HCT116 (cell line): ENCODE measurements around the gene GPR180. TPM values are rescaled to one million over a fixed set of nuclear protein-coding genes. Genes with fewer than 3 reads are reported as not detected.

Experiments
- ATAC-seq: fragments of 200-7000 bp; cut with Tn5 transposase; 2 replicates; pipeline ENCODE4 v1.9.1; 2020; ENCODE audit warnings: mild to moderate bottlenecking, moderate library complexity
- BruUV-seq: library from RNA; stranded (reverse); fragments of 400-500 nt; replicated peaks from 2 replicates; lab custom pipeline; 2021; lab: Mats Ljungman, UMichigan
- CTCF ChIA-PET: fragments of 300-600 bp; sonication (Branson Sonifier 250); formaldehyde crosslinking; loops from one replicate; lab custom pipeline; 2021; ENCODE audit warnings: antibody characterized with exemption; lab: Charles Lee
- POLR2A ChIA-PET: fragments of 300-600, 350-600 bp; sonication (Branson Sonifier 250); formaldehyde crosslinking; loops from one replicate; lab custom pipeline; 2021; ENCODE audit warnings: antibody characterized with exemption; lab: Charles Lee
- RAD21 ChIA-PET, 2 experiments: fragments of 300-600 bp; sonication (Branson Sonifier 250); formaldehyde crosslinking; loops; one replicate each; lab custom pipeline; 2023; ENCODE audit warnings: low total read pairs in 2 of 2; ENCODE audit not compliant: uncharacterized antibody in 2 of 2, unreplicated experiment in 2 of 2, low non-redundant PET in 1 of 2; lab: Charles Lee
- DNase-seq: peaks from one replicate; pipeline ENCODE4 v3.0.0-alpha.2; 2010; ENCODE audit warnings: low read depth, low spot score
- H2AFZ ChIP-seq: fragments of 200-600 bp; shearing (Covaris generic), sonication (generic); 2 replicates; pipeline ENCODE4 v1.6.1; 2017; ENCODE audit warnings: low read depth, mixed run types, mixed read lengths, antibody characterized with exemption, low read length; ENCODE audit not compliant: poor library complexity, severe bottlenecking
- H3K27ac ChIP-seq: 2 replicates; pipeline ENCODE4 v1.5.1; 2012; ENCODE audit warnings: low read depth, low read length
- H3K27me3 ChIP-seq: fragments of 200-600 bp; sonication (generic); 2 replicates; pipeline ENCODE4 v1.6.1; 2016; ENCODE audit warnings: mixed run types, low read length, mixed read lengths; ENCODE audit not compliant: insufficient read depth
- H3K36me3 ChIP-seq, 2 experiments: fragments of 200-500 bp in 1 of 2; fragments of 200-600 bp in 1 of 2; sonication (Bioruptor generic) in 1 of 2; sonication (generic) in 1 of 2; 2 replicates each; pipeline versions ENCODE4 v1.5.1 to v1.6.1; 2014 to 2016; ENCODE audit warnings: low read length in 2 of 2, inconsistent platforms in 1 of 2, mixed read lengths in 1 of 2, mixed run types in 1 of 2; ENCODE audit not compliant: insufficient read depth in 2 of 2, control insufficient read depth in 1 of 2
- H3K4me1 ChIP-seq, 2 experiments: fragments of 200-600 bp in 1 of 2; sonication (generic) in 1 of 2; 2 replicates each; pipeline versions ENCODE4 v1.5.1 to v1.6.1; 2012 to 2017; ENCODE audit warnings: low read length in 2 of 2, inconsistent platforms in 1 of 2, mild to moderate bottlenecking in 1 of 2, mixed read lengths in 1 of 2, mixed run types in 1 of 2, moderate library complexity in 1 of 2; ENCODE audit not compliant: insufficient read depth in 2 of 2, control insufficient read depth in 1 of 2
- H3K4me2 ChIP-seq: fragments of 200-600 bp; sonication (generic); 2 replicates; pipeline ENCODE4 v1.6.1; 2017; ENCODE audit warnings: mixed run types, low read length, mixed read lengths
- H3K4me3 ChIP-seq, 2 experiments: fragments of 200-600 bp in 1 of 2; sonication (generic) in 1 of 2; replicated peaks in 1 of 2; 2 replicates each; pipeline ENCODE4 v1.5.1; 2011 to 2016; ENCODE audit warnings: low read length in 2 of 2, control low read depth in 1 of 2, low read depth in 1 of 2, mild to moderate bottlenecking in 1 of 2, mixed read lengths in 1 of 2, mixed run types in 1 of 2
- H3K79me2 ChIP-seq: fragments of 200-600 bp; sonication (generic); 2 replicates; pipeline ENCODE4 v1.6.1; 2017; ENCODE audit warnings: mild to moderate bottlenecking, mixed run types, low read length, moderate library complexity, mixed read lengths; ENCODE audit not compliant: insufficient read depth
- H3K9ac ChIP-seq: fragments of 200-600 bp; sonication (generic); 2 replicates; pipeline ENCODE4 v1.6.1; 2016; ENCODE audit warnings: low read length, mixed read lengths
- H3K9me2 ChIP-seq: fragments of 200-600 bp; sonication (generic), shearing (Covaris generic); 2 replicates; pipeline ENCODE4 v1.6.1; 2017; ENCODE audit warnings: mixed run types, mild to moderate bottlenecking, moderate library complexity; ENCODE audit not compliant: insufficient read depth
- H3K9me3 ChIP-seq, 2 experiments: fragments of 200-500 bp in 1 of 2; fragments of 200-600 bp in 1 of 2; sonication (Bioruptor generic) in 1 of 2; sonication (generic) in 1 of 2; 2 replicates each; pipeline ENCODE4 v1.6.1; 2014 to 2017; ENCODE audit warnings: low read length in 2 of 2, mixed read lengths in 2 of 2, inconsistent platforms in 1 of 2, low read depth in 1 of 2, mild to moderate bottlenecking in 1 of 2, mixed run types in 1 of 2, moderate library complexity in 1 of 2; ENCODE audit not compliant: control insufficient read depth in 1 of 2, insufficient read depth in 1 of 2
- H4K20me1 ChIP-seq: fragments of 200-600 bp; sonication (generic), shearing (Covaris generic); 2 replicates; pipeline ENCODE4 v1.6.1; 2017; ENCODE audit warnings: mixed run types, mild to moderate bottlenecking, moderate library complexity; ENCODE audit not compliant: insufficient read depth
- ATF3 ChIP-seq: IDR thresholded peaks from 2 replicates; pipeline ENCODE4 v1.6.1; 2012
- CBX3 ChIP-seq: IDR thresholded peaks from 2 replicates; pipeline ENCODE4 v1.6.1; 2012; ENCODE audit warnings: low read depth
- CTCF ChIP-seq, 3 experiments: fragments of 200-600 bp in 1 of 3; sonication (generic) in 1 of 3; IDR thresholded peaks in 2 of 3; conservative IDR thresholded peaks in 1 of 3; 2 replicates each; pipeline ENCODE4 v1.5.1; 2012 to 2017; ENCODE audit warnings: low read depth in 2 of 3, low read length in 2 of 3, antibody characterized with exemption in 1 of 3, borderline replicate concordance in 1 of 3, control low read depth in 1 of 3, mild to moderate bottlenecking in 1 of 3, mixed read lengths in 1 of 3, mixed run types in 1 of 3, moderate library complexity in 1 of 3; ENCODE audit not compliant: insufficient read depth in 1 of 3
- JUND ChIP-seq: IDR thresholded peaks from 2 replicates; pipeline ENCODE4 v1.6.1; 2012
- POLR2A ChIP-seq: IDR thresholded peaks from 2 replicates; pipeline ENCODE4 v1.7.0; 2011; ENCODE audit warnings: borderline replicate concordance; ENCODE audit not compliant: insufficient read depth, insufficient read length; ENCODE audit errors: extremely low read depth
- RAD21 ChIP-seq: IDR thresholded peaks from 2 replicates; pipeline ENCODE4 v1.6.1; 2012; ENCODE audit warnings: low read depth, mild to moderate bottlenecking
- REST ChIP-seq: IDR thresholded peaks from 2 replicates; pipeline ENCODE4 v1.6.1; 2012; ENCODE audit warnings: low read depth
- SIN3A ChIP-seq: IDR thresholded peaks from 2 replicates; pipeline ENCODE4 v1.6.1; 2012; ENCODE audit warnings: low read depth
- SP1 ChIP-seq: IDR thresholded peaks from 2 replicates; pipeline ENCODE4 v1.6.1; 2012; ENCODE audit warnings: low read depth
- SRF ChIP-seq: IDR thresholded peaks from 2 replicates; pipeline ENCODE4 v1.6.1; 2012; ENCODE audit warnings: low read depth
- YY1 ChIP-seq: IDR thresholded peaks from 2 replicates; pipeline ENCODE4 v1.6.1; 2011; ENCODE audit warnings: low read length, low read depth, moderate library complexity, mild to moderate bottlenecking; ENCODE audit not compliant: insufficient replicate concordance; ENCODE audit errors: extremely low read depth
- ZBTB33 ChIP-seq: IDR thresholded peaks from 2 replicates; pipeline ENCODE4 v1.6.1; 2011; ENCODE audit warnings: mild to moderate bottlenecking, low read length, moderate library complexity; ENCODE audit not compliant: insufficient replicate concordance; ENCODE audit errors: extremely low read depth
- ZFX ChIP-seq: fragments of 450-650 bp; IDR thresholded peaks from 2 replicates; pipeline ENCODE4 v1.6.1; 2017
- ZNF274 ChIP-seq: fragments of 200-500 bp; sonication (Bioruptor generic); IDR thresholded peaks from 2 replicates; pipeline ENCODE4 v1.6.1; 2014; ENCODE audit warnings: mild to moderate bottlenecking, low read depth, low read length, inconsistent platforms
- intact Hi-C: fragments of 100-400 bp; cut with micrococcal nuclease; formaldehyde crosslinking; loops from 2 replicates; pipeline ENCODE4 v1.10.0; 2022
- total RNA-seq: library from RNA; stranded (reverse); gene quantifications from one replicate; pipeline ENCODE4 v1.2.1, GENCODE V29; 2021; ENCODE audit not compliant: unreplicated experiment

Gene GPR180
- total RNA-seq, 1 experiment from 2014 or later: 6.4 TPM

- no peak for TF ChIP-seq REST
Observed at GRCh38 chr13:94623316-94623715, 21.7 kb downstream of the GPR180 start (continued).

GRCh38 chr13:94630858-94631257, 29.2 kb downstream of the GPR180 start:
- no peak overlapping the region for H3K4me2 ChIP-seq
- no TSS peak for BruUV-seq
- ATAC-seq: no peak
- H3K36me3 ChIP-seq: peaks cover 0 to 5% of the 10 kb centered on the region in 2 experiments; a peak in 1 of 4 replicates
- H3K9ac ChIP-seq: no peak overlapping the region
- ChIA-PET POLR2A (no interaction called here), CTCF (interaction anchor here (2.3 kb wide), 1 partner anchor 11 kb away, joined by 8 read pairs; no protein-coding TSS in a partner anchor), RAD21 (no interaction called here)
- DNase-seq: no peak
- H3K9me3 ChIP-seq: no peaks in the 10 kb centered on the region
- H3K4me3 ChIP-seq: no peak overlapping the region
- H4K20me1 ChIP-seq: no peaks in the 10 kb centered on the region
- no peaks in the 10 kb centered on the region for H3K79me2 ChIP-seq
- no peak overlapping the region for H2AFZ ChIP-seq
- intact Hi-C loops: no loop called here
- no peak overlapping the region for H3K27ac ChIP-seq
- no peaks in the 10 kb centered on the region for H3K27me3 ChIP-seq
- no peaks in the 10 kb centered on the region for H3K9me2 ChIP-seq
- no peaks in the 10 kb centered on the region for H3K4me1 ChIP-seq
- no peak for TF ChIP-seq ZFX
- TF ChIP-seq SP1: no peak
- TF ChIP-seq CTCF (IDR thresholded peaks at IDR 0.05 in 2 of 3, conservative IDR thresholded peaks at IDR 0.05 in 1 of 3; ENCODE audit: borderline replicate concordance in 1 of 3, insufficient read depth in 1 of 3, low read depth in 2 of 3, low read length in 2 of 3): no peak
- no peak for TF ChIP-seq JUND
- no peak for TF ChIP-seq YY1
- no peak for TF ChIP-seq RAD21
- TF ChIP-seq SIN3A: no peak
- no peak for TF ChIP-seq ZBTB33
- TF ChIP-seq CBX3: no peak
- no peak for TF ChIP-seq SRF
- TF ChIP-seq ZNF274: no peak
- TF ChIP-seq ATF3: no peak
- TF ChIP-seq REST: no peak
- no peak for TF ChIP-seq POLR2A
